GM18951 (cell line): Measurements from ENCODE around the gene SYNGAP1.
"Not testable (repeated sequence)": the region's sequence is repeated elsewhere in the genome, so short reads cannot be mapped to it uniquely, and the experiment has no call there.

Experiments used
- POLR2A ChIP-seq: IDR thresholded peaks from 4 replicates; pipeline ENCODE4 v1.6.1; 2011; ENCODE audit warnings: mild to moderate bottlenecking; ENCODE audit not compliant: insufficient read length, insufficient read depth; ENCODE audit errors: extremely low read depth
- in situ Hi-C: fragments of 300-500 bp; cut with MboI; formaldehyde crosslinking; loops from one replicate; pipeline ENCODE4 v1.12.0; 2022; ENCODE audit warnings: low sequenced_read_pairs, mixed read lengths, inconsistent platforms; ENCODE audit not compliant: unreplicated experiment

SYNGAP1 gene

DNA sequence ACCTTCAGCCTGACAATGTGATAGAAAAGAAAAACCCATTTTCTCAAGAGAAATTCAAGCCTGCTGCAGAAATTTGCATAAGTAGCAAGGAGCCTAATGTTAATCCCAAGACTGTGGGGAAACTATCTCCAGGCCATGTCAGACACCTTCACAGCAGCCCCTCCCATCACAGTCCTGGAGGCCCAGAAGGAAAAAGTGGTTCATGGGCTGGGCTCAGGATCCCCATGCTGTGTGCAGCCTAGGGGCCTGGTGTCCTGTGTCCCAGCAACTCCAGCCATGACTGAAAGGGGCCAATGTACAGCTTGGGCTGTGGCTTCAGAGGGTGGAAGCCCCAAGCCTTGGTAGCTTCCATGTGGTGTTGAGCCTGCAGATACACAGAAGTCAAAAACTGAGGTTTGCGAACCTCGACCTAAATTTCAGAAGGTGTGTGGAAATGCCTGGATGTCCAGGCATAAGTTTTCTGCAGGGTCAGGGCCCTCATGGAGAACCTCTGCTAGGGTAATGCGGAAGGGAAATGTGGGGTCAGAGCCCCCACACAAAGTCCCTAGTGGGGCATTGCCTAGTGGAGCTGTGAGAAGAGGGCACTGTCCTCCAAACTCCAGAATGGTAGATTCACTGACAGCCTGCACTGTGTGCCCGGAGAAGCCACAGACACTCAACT is 46.3 kb downstream of the SYNGAP1 start:
- in situ Hi-C loops: no loop called here
- TF ChIP-seq POLR2A: no peak

- in situ Hi-C loops: no loop called here
- no peak for TF ChIP-seq POLR2A
Observed at GRCh38 chr6:33467091-33467490, 47.2 kb downstream of the SYNGAP1 start.

DNA sequence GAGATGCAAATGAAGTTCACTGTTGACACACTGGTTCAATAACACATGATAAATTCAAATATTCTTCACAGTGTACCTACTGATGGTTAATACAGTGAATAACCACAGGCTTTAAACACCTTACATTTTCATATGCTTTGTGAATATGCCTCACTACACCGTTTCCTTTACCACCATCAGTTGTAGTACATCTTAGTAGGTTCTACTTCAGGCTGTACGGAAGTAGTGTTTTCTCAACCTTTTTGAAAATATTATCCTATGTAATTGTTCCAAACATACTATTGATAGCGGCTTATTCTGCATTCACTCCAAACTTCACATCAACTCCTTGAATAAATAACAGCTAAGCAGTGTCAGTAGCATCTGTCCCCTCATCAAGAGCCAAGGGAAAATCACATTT is 49.8 kb downstream of the SYNGAP1 start:
- no peak for TF ChIP-seq POLR2A
- in situ Hi-C loops: no loop called here

DNA sequence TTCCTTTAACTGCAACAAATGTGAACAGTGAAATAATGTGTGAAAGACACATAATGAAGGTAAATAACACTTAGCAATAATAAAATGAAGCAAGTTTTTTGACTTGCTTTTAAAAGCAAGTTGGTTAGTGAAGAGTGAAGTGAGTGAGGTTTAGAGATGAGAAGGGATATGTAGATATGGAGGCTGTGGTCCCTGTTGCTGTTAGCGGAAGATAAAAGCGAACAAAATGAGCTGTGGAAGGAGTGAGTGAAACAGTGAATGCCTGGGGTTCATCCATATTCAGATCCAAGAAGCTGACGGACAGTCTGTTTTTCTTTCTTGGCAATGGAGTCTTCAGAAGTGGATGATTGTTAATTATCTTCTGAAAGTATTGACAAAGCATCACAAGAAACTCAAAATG is 58.0 kb downstream of the SYNGAP1 start:
- in situ Hi-C loops: no loop called here
- TF ChIP-seq POLR2A: no peak

DNA sequence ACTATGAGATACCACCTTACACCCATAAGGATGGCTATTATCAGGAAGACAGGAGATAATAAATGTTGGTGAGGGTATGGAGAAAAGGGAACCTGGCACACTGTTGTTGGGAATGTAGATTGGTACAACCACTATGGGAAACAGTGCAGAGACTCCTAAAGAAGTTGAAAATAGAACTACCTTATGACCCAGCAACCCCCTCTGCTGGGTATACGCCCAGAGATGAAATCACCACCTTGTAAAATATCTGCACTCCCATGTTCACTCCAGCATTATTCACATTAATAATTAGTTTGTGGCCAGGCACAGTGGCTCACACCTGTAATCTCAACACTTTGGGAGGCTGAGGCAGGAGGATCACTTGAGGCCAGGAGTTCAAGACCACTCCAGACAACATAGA is 61.3 kb downstream of the SYNGAP1 start:
- no peak for TF ChIP-seq POLR2A
- in situ Hi-C loops: no loop called here

- in situ Hi-C loops: not testable (repeated sequence)
Observed at GRCh38 chr6:33482620-33483019, 62.8 kb downstream of the SYNGAP1 start.

- in situ Hi-C loops: no loop called here
- TF ChIP-seq POLR2A: no peak
Observed at GRCh38 chr6:33483678-33484077, 63.8 kb downstream of the SYNGAP1 start.

DNA sequence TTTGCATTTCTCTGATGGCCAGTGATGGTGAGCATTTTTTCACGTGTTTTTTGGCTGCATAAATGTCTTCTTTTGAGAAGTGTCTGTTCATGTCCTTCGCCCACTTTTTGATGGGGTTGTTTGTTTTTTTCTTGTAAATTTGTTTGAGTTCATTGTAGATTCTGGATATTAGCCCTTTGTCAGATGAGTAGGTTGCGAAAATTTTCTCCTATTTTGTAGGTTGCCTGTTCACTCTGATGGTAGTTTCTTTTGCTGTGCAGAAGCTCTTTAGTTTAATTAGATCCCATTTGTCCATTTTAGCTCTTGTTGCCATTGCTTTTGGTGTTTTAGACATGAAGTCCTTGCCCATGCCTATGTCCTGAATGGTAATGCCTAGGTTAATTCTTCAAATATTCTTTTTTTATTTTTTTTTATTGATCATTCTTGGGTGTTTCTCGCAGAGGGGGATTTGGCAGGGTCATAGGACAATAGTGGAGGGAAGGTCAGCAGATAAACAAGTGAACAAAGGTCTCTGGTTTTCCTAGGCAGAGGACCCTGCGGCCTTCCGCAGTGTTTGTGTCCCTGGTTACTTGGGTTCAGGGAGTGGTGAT is 64.9 kb downstream of the SYNGAP1 start:
- in situ Hi-C loops: not testable (repeated sequence)

DNA sequence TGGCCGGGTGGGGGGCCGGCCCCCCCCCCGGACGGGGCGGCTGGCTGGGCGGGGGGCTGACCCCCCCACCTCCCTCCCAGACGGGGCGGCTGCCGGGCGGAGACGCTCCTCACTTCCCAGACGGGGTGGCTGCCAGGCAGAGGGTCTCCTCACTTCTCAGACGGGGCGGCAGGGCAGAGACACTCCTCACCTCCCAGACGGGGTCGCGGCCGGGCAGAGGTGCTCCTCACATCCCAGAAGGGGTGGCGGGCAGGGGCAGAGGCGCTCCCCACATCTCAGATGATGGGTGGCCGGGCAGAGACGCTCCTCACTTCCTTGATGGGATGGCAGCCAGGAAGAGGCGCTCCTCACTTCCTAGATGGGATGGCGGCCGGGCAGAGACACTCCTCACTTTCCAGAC is 65.8 kb downstream of the SYNGAP1 start:
- in situ Hi-C loops: not testable (repeated sequence)

DNA sequence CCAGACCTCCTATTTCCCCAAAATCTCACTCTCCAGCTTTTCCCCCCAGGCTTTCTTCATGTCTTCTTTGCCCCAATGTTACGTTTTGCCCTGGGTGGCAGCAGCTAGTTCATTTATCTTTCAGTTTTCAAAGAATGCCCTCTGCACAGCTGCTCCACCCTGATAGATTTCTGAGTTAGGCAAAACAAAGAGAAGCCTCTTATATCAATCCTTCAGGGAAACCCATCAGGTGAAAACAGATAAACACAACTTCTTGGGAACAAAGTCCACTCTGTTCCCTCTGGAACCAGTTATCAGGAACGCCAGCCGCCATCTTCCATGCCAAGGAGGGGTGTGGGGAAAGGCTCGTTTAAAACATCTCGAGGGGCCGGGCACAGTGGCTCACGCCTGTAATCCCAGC is 68.5 kb downstream of the SYNGAP1 start:
- in situ Hi-C loops: no loop called here
- no peak for TF ChIP-seq POLR2A

DNA sequence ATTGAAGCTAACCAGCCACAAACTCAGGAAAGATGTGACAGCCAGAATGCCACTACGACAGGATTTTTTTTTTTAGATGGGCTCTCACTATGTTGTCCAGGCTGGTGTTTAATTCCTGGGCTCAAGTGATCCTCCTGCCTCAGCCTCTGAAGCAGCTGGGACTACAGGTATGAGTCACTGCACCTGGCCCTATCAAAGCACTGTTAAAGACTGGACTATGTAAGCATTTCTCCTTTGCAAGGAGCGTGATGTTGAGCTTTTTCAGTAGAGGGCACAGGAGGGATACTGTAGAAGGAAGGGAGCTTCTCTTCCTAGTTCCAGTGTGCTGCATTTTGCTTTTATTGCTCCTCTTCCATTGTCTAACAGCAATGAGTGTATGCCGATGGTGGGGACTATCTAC is 70.3 kb downstream of the SYNGAP1 start:
- no peak for TF ChIP-seq POLR2A
- in situ Hi-C loops: no loop called here

GRCh38 chr6:33490621-33491020 is 70.8 kb downstream of the SYNGAP1 start:
- no peak for TF ChIP-seq POLR2A
- in situ Hi-C loops: no loop called here

DNA sequence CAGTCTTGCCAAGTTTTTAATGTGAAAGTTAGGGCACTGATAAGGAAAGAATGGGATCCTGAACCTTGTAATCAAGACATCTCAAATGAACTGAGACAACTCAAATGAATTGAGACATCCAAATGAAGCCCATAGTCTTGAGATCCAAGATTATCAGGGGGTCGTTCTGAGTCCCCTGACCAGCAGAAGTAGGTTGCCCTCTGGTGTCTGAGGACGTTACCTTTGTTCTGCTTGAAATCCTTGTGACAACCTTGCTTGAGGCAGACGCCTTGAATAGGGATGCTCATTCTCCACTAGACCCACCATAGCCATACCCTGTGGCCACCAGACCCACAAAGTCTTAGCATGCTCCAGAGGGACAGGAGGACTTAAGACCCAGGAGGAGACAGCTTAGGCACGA is 72.2 kb downstream of the SYNGAP1 start:
- in situ Hi-C loops: no loop called here
- no peak for TF ChIP-seq POLR2A

DNA sequence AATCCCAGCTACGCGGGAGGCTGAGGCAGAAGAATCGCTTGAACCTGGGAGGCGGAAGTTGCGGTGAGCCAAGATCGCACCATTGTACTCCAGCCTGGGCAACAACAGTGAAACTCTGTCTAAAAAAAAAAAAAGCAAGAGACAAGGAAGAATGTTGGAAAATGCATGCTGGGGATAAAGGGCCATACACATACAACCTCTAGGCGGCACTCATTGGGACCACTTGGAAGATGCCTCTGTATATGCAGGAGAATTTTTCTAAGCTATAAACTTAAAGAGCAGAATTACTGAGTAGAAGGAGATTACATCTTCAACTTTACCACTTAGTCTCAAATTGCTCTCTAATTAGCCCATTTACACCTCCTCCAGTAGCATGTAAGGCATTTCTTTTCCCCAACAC is 77.3 kb downstream of the SYNGAP1 start:
- no peak for TF ChIP-seq POLR2A
- in situ Hi-C loops: no loop called here

- in situ Hi-C loops: no loop called here
Observed at GRCh38 chr6:33502486-33502885, 82.6 kb downstream of the SYNGAP1 start.

More at GRCh38 chr6:33502486-33502885, 82.6 kb downstream of the SYNGAP1 start:
- no peak for TF ChIP-seq POLR2A
